ENCODE results near the gene COL5A3.

COL5A3 gene

GRCh38 chr19:9971166-9971897, 39.0 kb downstream of the COL5A3 start:
- Histone ChIP-seq H3K4me1 (ENCODE audit: low read length) (no peaks in the 10 kb centered on the region), H3K79me2 (ENCODE audit: low read length) (no peaks in the 10 kb centered on the region), H3K4me3 (ENCODE audit: low read length) (no peak overlapping the region), H3K27ac (ENCODE audit: low read length) (no peak overlapping the region), H3K9me3 (replicated peaks; ENCODE audit: insufficient read depth, low read length) (no peaks in the 10 kb centered on the region), H3F3A (ENCODE audit: insufficient read depth, low read length) (no peaks in the 10 kb centered on the region), H3K36me3 (replicated peaks; ENCODE audit: insufficient read depth, low read length) (no peaks in the 10 kb centered on the region), H3K27me3 (replicated peaks; ENCODE audit: insufficient read depth, low read length) (peaks cover 53% of the 10 kb centered on the region), H3K9ac (ENCODE audit: low read length) (no peak overlapping the region), H3K4me2 (ENCODE audit: low read depth, low read length) (no peak overlapping the region), H2AFZ (ENCODE audit: low read length) (no peak overlapping the region), H3K9me2 (replicated peaks; ENCODE audit: insufficient read depth, low read length) (no peaks in the 10 kb centered on the region), H4K20me1 (ENCODE audit: insufficient read depth, low read length) (no peaks in the 10 kb centered on the region)
- no peak for TF ChIP-seq CTCF (IDR thresholded peaks at IDR 0.05; ENCODE audit: low read length)
- no peak for TF ChIP-seq EZH2phosphoT487 (IDR thresholded peaks at IDR 0.05; ENCODE audit: low read length)
- TF ChIP-seq EZH2 (optimal IDR thresholded peaks at IDR 0.05; ENCODE audit: low read depth, low read length): no peak
- no peak for DNase-seq

- TF ChIP-seq CTCF (IDR thresholded peaks at IDR 0.05; ENCODE audit: low read length): no peak
- TF ChIP-seq EZH2phosphoT487 (IDR thresholded peaks at IDR 0.05; ENCODE audit: low read length): no peak
- TF ChIP-seq EZH2 (optimal IDR thresholded peaks at IDR 0.05; ENCODE audit: low read depth, low read length): no peak
- H3K27me3 ChIP-seq (replicated peaks; ENCODE audit: insufficient read depth, low read length): peaks cover 53% of the 10 kb centered on the region
- H3K4me2 ChIP-seq (ENCODE audit: low read depth, low read length): no peak overlapping the region
- no peaks in the 10 kb centered on the region for H3K9me3 ChIP-seq (replicated peaks; ENCODE audit: insufficient read depth, low read length)
- no peaks in the 10 kb centered on the region for H3K4me1 ChIP-seq (ENCODE audit: low read length)
- no peaks in the 10 kb centered on the region for H3K79me2 ChIP-seq (ENCODE audit: low read length)
- H2AFZ ChIP-seq (ENCODE audit: low read length): no peak overlapping the region
- no peaks in the 10 kb centered on the region for H3K36me3 ChIP-seq (replicated peaks; ENCODE audit: insufficient read depth, low read length)
- no peak overlapping the region for H3K4me3 ChIP-seq (ENCODE audit: low read length)
- no peak for DNase-seq
- H3K27ac ChIP-seq (ENCODE audit: low read length): no peak overlapping the region
- H3K9ac ChIP-seq (ENCODE audit: low read length): no peak overlapping the region
- no peaks in the 10 kb centered on the region for H3K9me2 ChIP-seq (replicated peaks; ENCODE audit: insufficient read depth, low read length)
- no peaks in the 10 kb centered on the region for H4K20me1 ChIP-seq (ENCODE audit: insufficient read depth, low read length)
- H3F3A ChIP-seq (ENCODE audit: insufficient read depth, low read length): no peaks in the 10 kb centered on the region
These were observed 39.8 kb downstream of the COL5A3 start for GRCh38 chr19:9970481-9970880.

GRCh38 chr19:9969688-9969975, 40.7 kb downstream of the COL5A3 start:
- Histone ChIP-seq H3K27ac (ENCODE audit: low read length) (no peak overlapping the region), H3K9me3 (replicated peaks; ENCODE audit: insufficient read depth, low read length) (no peaks in the 10 kb centered on the region), H2AFZ (ENCODE audit: low read length) (no peak overlapping the region), H3K9me2 (replicated peaks; ENCODE audit: insufficient read depth, low read length) (no peaks in the 10 kb centered on the region), H3K36me3 (replicated peaks; ENCODE audit: insufficient read depth, low read length) (no peaks in the 10 kb centered on the region), H3K9ac (ENCODE audit: low read length) (no peak overlapping the region), H3K4me2 (ENCODE audit: low read depth, low read length) (no peak overlapping the region), H3K79me2 (ENCODE audit: low read length) (no peaks in the 10 kb centered on the region), H3K4me3 (ENCODE audit: low read length) (no peak overlapping the region), H3K27me3 (replicated peaks; ENCODE audit: insufficient read depth, low read length) (peaks cover 53% of the 10 kb centered on the region), H3F3A (ENCODE audit: insufficient read depth, low read length) (no peaks in the 10 kb centered on the region), H4K20me1 (ENCODE audit: insufficient read depth, low read length) (no peaks in the 10 kb centered on the region), H3K4me1 (ENCODE audit: low read length) (no peaks in the 10 kb centered on the region)
- TF ChIP-seq EZH2 (optimal IDR thresholded peaks at IDR 0.05; ENCODE audit: low read depth, low read length) (no peak), EZH2phosphoT487 (IDR thresholded peaks at IDR 0.05; ENCODE audit: low read length) (no peak), CTCF (IDR thresholded peaks at IDR 0.05; ENCODE audit: low read length) (no peak)
- DNase-seq: no peak
